GM06990 (cell line): Measurements from ENCODE around the gene MAPK14.

ENCODE experiments used
- DNase-seq: peaks from one replicate; pipeline ENCODE4 v3.0.0-alpha.2; 2011; ENCODE audit not compliant: insufficient read length; ENCODE audit errors: extremely low read depth
- H3K27me3 ChIP-seq: replicated peaks from 2 replicates; pipeline ENCODE4 v1.6.0; 2011; ENCODE audit warnings: low read length; ENCODE audit not compliant: control insufficient read depth, insufficient read depth
- H3K36me3 ChIP-seq: 2 replicates; pipeline ENCODE4 v1.5.1; 2011; ENCODE audit warnings: low read length; ENCODE audit not compliant: control insufficient read depth, insufficient read depth
- H3K4me3 ChIP-seq: replicated peaks from 2 replicates; pipeline ENCODE4 v1.5.1; 2011; ENCODE audit warnings: low read depth, mild to moderate bottlenecking, control low read depth, low read length
- CTCF ChIP-seq: IDR thresholded peaks from 2 replicates; pipeline ENCODE4 v1.5.1; 2011; ENCODE audit warnings: low read length, control low read depth, mild to moderate bottlenecking, inconsistent platforms; ENCODE audit not compliant: insufficient read depth, poor library complexity, severe bottlenecking

Gene MAPK14

GRCh38 chr6:36000451-36000850 lies 27.2 kb upstream of the MAPK14 start:
- no peak for DNase-seq
- Histone ChIP-seq H3K27me3 (no peaks in the 10 kb centered on the region), H3K36me3 (no peaks in the 10 kb centered on the region), H3K4me3 (no peak overlapping the region)
- TF ChIP-seq CTCF, result no peak

- DNase-seq, result no peak
- Histone ChIP-seq H3K4me3 (no peak overlapping the region), H3K36me3 (no peaks in the 10 kb centered on the region), H3K27me3 (no peaks in the 10 kb centered on the region)
- TF ChIP-seq CTCF, result no peak
These were observed 11.9 kb upstream of the MAPK14 start for GRCh38 chr6:36015666-36016065.

- no peaks in the 10 kb centered on the region for H3K36me3 ChIP-seq
- TF ChIP-seq CTCF, result no peak
- no peak for DNase-seq
- H3K4me3 ChIP-seq, result no peak overlapping the region
- no peaks in the 10 kb centered on the region for H3K27me3 ChIP-seq
These were observed 9.3 kb upstream of the MAPK14 start for GRCh38 chr6:36018339-36018738.

GRCh38 chr6:36019167-36019566 lies 8.4 kb upstream of the MAPK14 start:
- DNase-seq, result no peak
- no peak for TF ChIP-seq CTCF
- Histone ChIP-seq H3K27me3 (no peaks in the 10 kb centered on the region), H3K36me3 (no peaks in the 10 kb centered on the region), H3K4me3 (no peak overlapping the region)

GRCh38 chr6:36020154-36020553 lies 7.5 kb upstream of the MAPK14 start:
- no peak for TF ChIP-seq CTCF
- Histone ChIP-seq H3K36me3 (no peaks in the 10 kb centered on the region), H3K4me3 (no peak overlapping the region), H3K27me3 (no peaks in the 10 kb centered on the region)
- no peak for DNase-seq

- no peak for TF ChIP-seq CTCF
- no peak within 1 kb of the TSS for H3K4me3 ChIP-seq
- H3K27me3 ChIP-seq, result no peaks in the 10 kb centered on the region
- DNase-seq, result no peak
- H3K36me3 ChIP-seq, result no peaks in the 10 kb centered on the region
These were observed 3.4 kb upstream of the MAPK14 start, which contains the start of gene SLC26A8 for GRCh38 chr6:36023996-36024795. TSS of gene SLC26A8 (minus strand) at chr6:36024641. CDS start at chr6:36019707, 4,934 bp downstream.
